Osteoblast (primary cell): ENCODE results near the gene MGP. TPM values are rescaled to one million over a fixed set of nuclear protein-coding genes. Genes with fewer than 3 reads are reported as not detected.

Experiments
- DNase-seq: peaks from one replicate; pipeline ENCODE4 v3.0.0; 2011; ENCODE audit warnings: low spot score, mixed read lengths; ENCODE audit not compliant: insufficient read length; ENCODE audit errors: missing footprints
- H2AFZ ChIP-seq: 2 replicates; pipeline ENCODE4 v1.6.0; 2011; ENCODE audit warnings: mild to moderate bottlenecking, low read length
- H3K27ac ChIP-seq: 2 replicates; pipeline ENCODE4 v1.5.1; 2011; ENCODE audit warnings: mild to moderate bottlenecking, low read depth, low read length, moderate library complexity
- H3K27me3 ChIP-seq: 2 replicates; pipeline ENCODE4 v1.6.0; 2012; ENCODE audit warnings: mild to moderate bottlenecking, control low read depth, inconsistent platforms, low read length, moderate library complexity; ENCODE audit not compliant: insufficient read depth
- H3K36me3 ChIP-seq: 2 replicates; pipeline ENCODE4 v1.5.1; 2011; ENCODE audit warnings: mild to moderate bottlenecking, low read length, control low read depth, moderate library complexity; ENCODE audit not compliant: insufficient read depth
- H3K4me1 ChIP-seq: 2 replicates; pipeline ENCODE4 v1.5.1; 2011; ENCODE audit warnings: mild to moderate bottlenecking, low read length, control low read depth, moderate library complexity; ENCODE audit not compliant: insufficient read depth
- H3K4me2 ChIP-seq: 2 replicates; pipeline ENCODE4 v1.6.0; 2011; ENCODE audit warnings: mild to moderate bottlenecking, low read length; ENCODE audit not compliant: insufficient read depth
- H3K4me3 ChIP-seq: fragments of 200-600 bp; sonication (generic); 3 replicates; pipeline ENCODE4 v1.5.1; 2012; ENCODE audit warnings: mild to moderate bottlenecking, low read length, inconsistent platforms; ENCODE audit not compliant: insufficient read depth
- H3K79me2 ChIP-seq: 2 replicates; pipeline ENCODE4 v1.6.0; 2012; ENCODE audit warnings: mild to moderate bottlenecking, low read length, control low read depth, inconsistent platforms; ENCODE audit not compliant: insufficient read depth
- H3K9me3 ChIP-seq: 2 replicates; pipeline ENCODE4 v1.5.1; 2011; ENCODE audit warnings: low read depth, low read length, control low read depth
- H4K20me1 ChIP-seq: 2 replicates; pipeline ENCODE4 v1.6.0; 2012; ENCODE audit warnings: mild to moderate bottlenecking, low read length, control low read depth; ENCODE audit not compliant: insufficient read depth
- CTCF ChIP-seq: IDR thresholded peaks from 2 replicates; pipeline ENCODE4 v1.5.1; 2011; ENCODE audit warnings: mild to moderate bottlenecking, low read depth, low read length, moderate library complexity; ENCODE audit errors: extremely low read depth
- total RNA-seq: library from RNA; depleted of rRNA; stranded (reverse); fragments of >200 nt; gene quantifications from 2 replicates; pipeline ENCODE4 v1.2.3, GENCODE V29; 2012

MGP gene
- total RNA-seq, 1 donor: 8.0 TPM

GRCh38 chr12:14892726-14893505, 7.3 kb upstream of the MGP start:
- H2AFZ ChIP-seq: peak overlapping the region; percentile 16
- no peaks in the 10 kb centered on the region for H4K20me1 ChIP-seq
- H3K36me3 ChIP-seq: no peaks in the 10 kb centered on the region
- H3K4me1 ChIP-seq: peaks cover 15% of the 10 kb centered on the region
- no peak for DNase-seq
- TF ChIP-seq CTCF: peak; percentile 32
- peaks cover 14% of the 10 kb centered on the region for H3K27me3 ChIP-seq
- no peak overlapping the region for H3K4me3 ChIP-seq
- H3K27ac ChIP-seq: no peak overlapping the region
- no peaks in the 10 kb centered on the region for H3K9me3 ChIP-seq
- H3K79me2 ChIP-seq: no peaks in the 10 kb centered on the region
- H3K4me2 ChIP-seq: peak overlapping the region; percentile 6

GRCh38 chr12:14890701-14891100, 5.0 kb upstream of the MGP start:
- no peak overlapping the region for H2AFZ ChIP-seq
- H3K79me2 ChIP-seq: no peaks in the 10 kb centered on the region
- no peaks in the 10 kb centered on the region for H3K36me3 ChIP-seq
- no peaks in the 10 kb centered on the region for H3K9me3 ChIP-seq
- TF ChIP-seq CTCF: no peak
- peaks cover 10% of the 10 kb centered on the region for H3K4me1 ChIP-seq
- no peak overlapping the region for H3K4me3 ChIP-seq
- no peak overlapping the region for H3K4me2 ChIP-seq
- no peak overlapping the region for H3K27ac ChIP-seq
- DNase-seq: no peak
- no peaks in the 10 kb centered on the region for H4K20me1 ChIP-seq
- peaks cover 21% of the 10 kb centered on the region for H3K27me3 ChIP-seq

GRCh38 chr12:14886271-14886670, 617 bp upstream of the MGP start:
- Histone ChIP-seq H3K4me2 (peak overlapping the region; percentile 86), H3K4me1 (peaks cover 24% of the 10 kb centered on the region), H3K27ac (no peak overlapping the region), H4K20me1 (no peaks in the 10 kb centered on the region), H3K27me3 (peaks cover 21% of the 10 kb centered on the region), H3K79me2 (no peaks in the 10 kb centered on the region), H2AFZ (no peak overlapping the region), H3K36me3 (no peaks in the 10 kb centered on the region), H3K4me3 (peak overlapping the region; percentile 68), H3K9me3 (no peaks in the 10 kb centered on the region)
- TF ChIP-seq CTCF: no peak
- no peak for DNase-seq

- no peaks in the 10 kb centered on the region for H3K36me3 ChIP-seq
- DNase-seq: no peak
- peak overlapping the region; percentile 59 for H3K4me3 ChIP-seq
- peaks cover 18% of the 10 kb centered on the region for H3K27me3 ChIP-seq
- no peak overlapping the region for H3K27ac ChIP-seq
- H3K4me2 ChIP-seq: peak overlapping the region; percentile 86
- no peak for TF ChIP-seq CTCF
- no peaks in the 10 kb centered on the region for H4K20me1 ChIP-seq
- peaks cover 24% of the 10 kb centered on the region for H3K4me1 ChIP-seq
- H2AFZ ChIP-seq: peak overlapping the region; percentile 57
- H3K9me3 ChIP-seq: no peaks in the 10 kb centered on the region
- H3K79me2 ChIP-seq: no peaks in the 10 kb centered on the region
Measured at GRCh38 chr12:14884458-14884878, 1.2 kb downstream of the MGP start.
